Neural progenitor cell (in vitro differentiated cells): Measurements from ENCODE around the gene INTS1. TPM values are rescaled to one million over a fixed set of nuclear protein-coding genes. Genes with fewer than 3 reads are reported as not detected.

Experiments
- DNase-seq: peaks from one replicate; pipeline ENCODE4 v3.0.0-alpha.2; 2016; ENCODE audit warnings: low spot score
- H2AFZ ChIP-seq: fragments of 200-600 bp; sonication (generic); replicated peaks from 2 replicates; pipeline ENCODE4 v1.6.1; 2016; ENCODE audit warnings: antibody characterized with exemption
- H3F3A ChIP-seq: fragments of 200-600 bp; sonication (generic); 2 replicates; pipeline ENCODE4 v1.6.1; 2016; ENCODE audit warnings: antibody characterized with exemption, low read depth
- H3K27ac ChIP-seq: fragments of 200-600 bp; sonication (generic); 2 replicates; pipeline ENCODE4 v1.5.1; 2016; ENCODE audit warnings: mild to moderate bottlenecking
- H3K27me3 ChIP-seq: fragments of 200-600 bp; sonication (generic); 2 replicates; pipeline ENCODE4 v1.6.1; 2016; ENCODE audit warnings: mild to moderate bottlenecking, moderate library complexity
- H3K36me3 ChIP-seq: fragments of 200-600 bp; sonication (generic); 2 replicates; pipeline ENCODE4 v1.5.1; 2016
- H3K4me1 ChIP-seq: fragments of 200-600 bp; sonication (generic); 2 replicates; pipeline ENCODE4 v1.6.1; 2016; ENCODE audit warnings: mixed run types
- H3K4me2 ChIP-seq: fragments of 200-600 bp; sonication (generic); 2 replicates; pipeline ENCODE4 v1.6.1; 2016
- H3K4me3 ChIP-seq: fragments of 200-600 bp; sonication (generic); 2 replicates; pipeline ENCODE4 v1.5.1; 2016
- H3K79me2 ChIP-seq: fragments of 200-600 bp; sonication (generic); 2 replicates; pipeline ENCODE4 v1.6.1; 2016; ENCODE audit warnings: low read depth
- H3K9ac ChIP-seq: fragments of 200-600 bp; sonication (generic); 2 replicates; pipeline ENCODE4 v1.6.1; 2016
- H3K9me3 ChIP-seq: fragments of 200-600 bp; sonication (generic); 2 replicates; pipeline ENCODE4 v1.5.1; 2016; ENCODE audit warnings: low read depth
- H4K20me1 ChIP-seq: fragments of 200-600 bp; sonication (generic); 2 replicates; pipeline ENCODE4 v1.6.1; 2016; ENCODE audit warnings: low read depth
- H3K27ac Mint-ChIP-seq: 3 replicates; pipeline ENCODE4 v1.8.0; 2021; ENCODE audit warnings: mixed read lengths
- H3K27me3 Mint-ChIP-seq: 2 replicates; pipeline ENCODE4 v1.8.0; 2022; ENCODE audit warnings: low read depth, mild to moderate bottlenecking, inconsistent platforms, moderate library complexity, mixed read lengths; ENCODE audit not compliant: insufficient read depth
- H3K36me3 Mint-ChIP-seq: 3 replicates; pipeline ENCODE4 v1.8.0; 2021; ENCODE audit warnings: mixed read lengths
- H3K4me1 Mint-ChIP-seq: 3 replicates; pipeline ENCODE4 v1.8.0; 2021; ENCODE audit warnings: mixed read lengths
- H3K4me3 Mint-ChIP-seq: 3 replicates; pipeline ENCODE4 v1.8.0; 2021; ENCODE audit warnings: mild to moderate bottlenecking, moderate library complexity, mixed read lengths
- H3K9me3 Mint-ChIP-seq: 3 replicates; pipeline ENCODE4 v1.8.0; 2020; ENCODE audit warnings: mixed read lengths
- EZH2 ChIP-seq: fragments of 200-600 bp; sonication (generic); IDR thresholded peaks from 2 replicates; pipeline ENCODE4 v1.6.1; 2017; ENCODE audit warnings: antibody characterized with exemption, mild to moderate bottlenecking, moderate library complexity
- EZH2phosphoT487 ChIP-seq: fragments of 200-600 bp; sonication (generic); IDR thresholded peaks from 2 replicates; pipeline ENCODE4 v1.6.1; 2017; ENCODE audit warnings: antibody characterized with exemption
- total RNA-seq: library from RNA; depleted of rRNA; stranded (reverse); fragments of >200 nt; gene quantifications from 2 replicates; pipeline ENCODE4 v1.2.3, GENCODE V29; 2015; ENCODE audit warnings: low replicate concordance
- TF ChIP-seq, protein P1 (sequence below): fragments of 200-600 bp; sonication (generic); IDR thresholded peaks from 2 replicates; pipeline ENCODE4 v1.5.1; 2017; ENCODE audit warnings: antibody characterized with exemption, mild to moderate bottlenecking

Gene INTS1
- total RNA-seq, 1 donor from 2014 or later, result 16.5 TPM

DNA sequence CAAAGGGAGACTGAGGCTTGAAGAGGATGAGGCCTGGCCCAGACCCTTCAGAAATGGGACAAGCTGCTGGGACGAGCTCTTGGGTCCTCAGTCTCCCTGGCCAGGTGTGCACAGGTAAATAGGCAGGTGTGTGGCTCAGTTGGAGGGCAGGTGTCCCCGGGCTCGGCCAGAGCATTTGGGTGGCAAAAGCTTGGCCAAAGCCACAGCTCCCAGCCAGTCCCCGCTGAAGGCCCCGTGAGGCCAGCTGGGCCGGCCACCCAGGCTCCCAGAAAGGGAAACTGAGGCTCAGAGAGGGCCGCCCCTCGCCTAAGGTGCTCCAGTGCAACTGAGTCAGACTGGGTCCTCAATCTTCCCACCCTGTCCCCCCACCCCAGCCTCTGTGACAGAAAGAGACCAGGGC, 82.2 kb downstream of the INTS1 start:
- H3F3A ChIP-seq, result peaks cover 4% of the 10 kb centered on the region
- H3K36me3 Mint-ChIP-seq, result no peaks in the 10 kb centered on the region
- no peaks in the 10 kb centered on the region for H3K79me2 ChIP-seq
- H3K27ac Mint-ChIP-seq, result no peak overlapping the region
- peaks cover 3% of the 10 kb centered on the region for H3K9me3 Mint-ChIP-seq
- peaks cover 2% of the 10 kb centered on the region for H3K4me1 ChIP-seq
- H3K27me3 Mint-ChIP-seq, result peaks cover 4% of the 10 kb centered on the region
- no peaks in the 10 kb centered on the region for H4K20me1 ChIP-seq
- no peak overlapping the region for H3K9ac ChIP-seq
- H3K4me3 ChIP-seq, result no peak overlapping the region
- peaks cover 10% of the 10 kb centered on the region for H3K27me3 ChIP-seq
- no peaks in the 10 kb centered on the region for H3K36me3 ChIP-seq
- no peaks in the 10 kb centered on the region for H3K9me3 ChIP-seq
- TF ChIP-seq EZH2, result no peak
- TF ChIP-seq, protein P1, sequence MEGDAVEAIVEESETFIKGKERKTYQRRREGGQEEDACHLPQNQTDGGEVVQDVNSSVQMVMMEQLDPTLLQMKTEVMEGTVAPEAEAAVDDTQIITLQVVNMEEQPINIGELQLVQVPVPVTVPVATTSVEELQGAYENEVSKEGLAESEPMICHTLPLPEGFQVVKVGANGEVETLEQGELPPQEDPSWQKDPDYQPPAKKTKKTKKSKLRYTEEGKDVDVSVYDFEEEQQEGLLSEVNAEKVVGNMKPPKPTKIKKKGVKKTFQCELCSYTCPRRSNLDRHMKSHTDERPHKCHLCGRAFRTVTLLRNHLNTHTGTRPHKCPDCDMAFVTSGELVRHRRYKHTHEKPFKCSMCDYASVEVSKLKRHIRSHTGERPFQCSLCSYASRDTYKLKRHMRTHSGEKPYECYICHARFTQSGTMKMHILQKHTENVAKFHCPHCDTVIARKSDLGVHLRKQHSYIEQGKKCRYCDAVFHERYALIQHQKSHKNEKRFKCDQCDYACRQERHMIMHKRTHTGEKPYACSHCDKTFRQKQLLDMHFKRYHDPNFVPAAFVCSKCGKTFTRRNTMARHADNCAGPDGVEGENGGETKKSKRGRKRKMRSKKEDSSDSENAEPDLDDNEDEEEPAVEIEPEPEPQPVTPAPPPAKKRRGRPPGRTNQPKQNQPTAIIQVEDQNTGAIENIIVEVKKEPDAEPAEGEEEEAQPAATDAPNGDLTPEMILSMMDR, result no peak
- no peak for TF ChIP-seq EZH2phosphoT487
- no peak for DNase-seq
- no peak overlapping the region for H3K4me2 ChIP-seq
- H3K27ac ChIP-seq, result no peak overlapping the region
- H2AFZ ChIP-seq, result no peak overlapping the region
- no peak overlapping the region for H3K4me3 Mint-ChIP-seq
- H3K4me1 Mint-ChIP-seq, result peaks cover 10% of the 10 kb centered on the region

DNA sequence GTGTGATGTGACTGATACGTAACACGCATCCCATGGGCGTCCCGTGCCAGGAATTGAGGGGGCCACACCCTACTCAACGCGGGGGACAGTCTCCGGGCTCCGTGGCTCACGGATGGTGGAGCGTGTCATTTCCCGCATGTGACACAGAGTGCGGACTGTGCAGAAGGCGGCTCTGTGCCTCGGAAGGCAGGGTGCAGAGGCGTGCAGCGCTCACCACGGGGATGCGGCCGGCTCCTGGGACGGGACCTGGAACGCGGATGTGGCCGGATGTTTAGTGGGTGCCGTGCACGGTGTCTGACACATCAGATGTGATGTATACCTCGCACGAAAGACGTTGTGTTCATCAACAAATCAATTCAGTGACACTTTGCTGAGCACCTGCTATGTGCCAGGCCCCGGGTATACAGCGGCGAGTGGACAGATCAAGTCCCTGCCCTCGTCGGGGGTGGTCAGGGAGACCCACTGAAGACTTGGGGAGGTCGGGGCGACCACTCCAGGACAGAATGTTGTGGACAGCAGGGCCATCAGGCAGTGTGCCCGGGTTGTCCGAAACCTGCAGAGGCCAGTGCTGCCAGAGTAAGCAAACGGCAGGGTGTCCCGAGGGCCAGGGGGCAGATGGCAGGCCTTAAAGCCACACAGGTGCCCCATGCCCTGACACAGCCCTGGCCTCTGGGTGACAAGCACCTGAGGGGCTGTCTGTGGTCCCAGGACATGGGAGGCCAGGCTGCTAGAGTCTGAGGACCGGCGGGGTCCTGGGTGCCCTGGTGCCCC, 83.0 kb downstream of the INTS1 start:
- no peaks in the 10 kb centered on the region for H3K79me2 ChIP-seq
- no peak overlapping the region for H3K27ac Mint-ChIP-seq

More for the DNA sequence above, 83.0 kb downstream of the INTS1 start:
- H3F3A ChIP-seq, result peaks cover 4% of the 10 kb centered on the region
- TF ChIP-seq EZH2, result no peak
- TF ChIP-seq, protein P1, result no peak
- no peak for TF ChIP-seq EZH2phosphoT487
- no peaks in the 10 kb centered on the region for H3K9me3 ChIP-seq
- no peak for DNase-seq
- Mint-ChIP-seq H3K4me1 (peaks cover 10% of the 10 kb centered on the region), H3K9me3 (peaks cover 3% of the 10 kb centered on the region), H3K27me3 (peaks cover 4% of the 10 kb centered on the region), H3K36me3 (no peaks in the 10 kb centered on the region), H3K4me3 (no peak overlapping the region)
- H4K20me1 ChIP-seq, result no peaks in the 10 kb centered on the region
- H3K9ac ChIP-seq, result no peak overlapping the region
- H3K4me3 ChIP-seq, result no peak overlapping the region
- H3K4me1 ChIP-seq, result peaks cover 2% of the 10 kb centered on the region
- H2AFZ ChIP-seq, result no peak overlapping the region
- no peak overlapping the region for H3K27ac ChIP-seq
- H3K36me3 ChIP-seq, result no peaks in the 10 kb centered on the region
- H3K27me3 ChIP-seq, result peaks cover 17% of the 10 kb centered on the region
- H3K4me2 ChIP-seq, result no peak overlapping the region

Other genes starting within 250 kb of the INTS1 start
- 6.0 and 22.7 TPM in 2 replicates for gene MICALL2, start 44.9 kb downstream of the INTS1 start, total RNA-seq
- gene MAFK, start 26.3 kb upstream of the INTS1 start, total RNA-seq, result 4.3 and 4.7 TPM in 2 replicates
- 0.17 and 0.22 TPM in 2 replicates for gene TMEM184A, start 51.8 kb upstream of the INTS1 start, total RNA-seq
- gene PSMG3, start 65.6 kb upstream of the INTS1 start, total RNA-seq, result 31.1 and 50.3 TPM in 2 replicates
- gene ELFN1, start 165.9 kb upstream of the INTS1 start, total RNA-seq, result 2.2 and 13.6 TPM in 2 replicates